A549 (cell line): Measurements from ENCODE around the gene CELF4.

Experiments used
- BHLHE40 ChIP-seq: IDR thresholded peaks from 2 replicates; pipeline ENCODE4 v1.6.1; 2012; ENCODE audit warnings: low read depth, low read length, inconsistent platforms
- CEBPB ChIP-seq, 2 experiments: fragments of >200 bp in 1 of 2; sonication (Bioruptor Twin) in 1 of 2; formaldehyde crosslinking in 1 of 2; IDR thresholded peaks; 2 replicates each; pipeline ENCODE4 v1.6.1; 2012 to 2016
- CHD2 ChIP-seq: fragments of 150-350 bp; IDR thresholded peaks from 2 replicates; pipeline ENCODE4 v1.6.1; 2014; ENCODE audit warnings: low read length; ENCODE audit not compliant: partially characterized antibody
- CTCF ChIP-seq: fragments of >200 bp; sonication (Bioruptor Twin); formaldehyde crosslinking; IDR thresholded peaks from 3 replicates; pipeline ENCODE4 v1.5.1; 2016
- E2F6 ChIP-seq: IDR thresholded peaks from 2 replicates; pipeline ENCODE4 v1.6.1; 2012; ENCODE audit warnings: low read depth, borderline replicate concordance
- ESRRA ChIP-seq: fragments of 150-350 bp; IDR thresholded peaks from 2 replicates; pipeline ENCODE4 v1.6.1; 2014; ENCODE audit warnings: mild to moderate bottlenecking, low read length, borderline replicate concordance
- JUN ChIP-seq, 2 experiments: fragments of >200 bp; sonication (Bioruptor Twin); formaldehyde crosslinking; IDR thresholded peaks; 2 replicates in 1 of 2; 3 replicates in 1 of 2; pipeline ENCODE4 v1.6.1; 2016 to 2017
- PHF8 ChIP-seq: fragments of 200-600 bp; sonication (generic); IDR thresholded peaks from 2 replicates; pipeline ENCODE4 v1.6.1; 2016; ENCODE audit warnings: low read depth, mild to moderate bottlenecking, antibody characterized with exemption, moderate library complexity, borderline replicate concordance
- POLR2A ChIP-seq: IDR thresholded peaks from 2 replicates; pipeline ENCODE4 v1.6.1; 2012; ENCODE audit warnings: mild to moderate bottlenecking, low read length
- SREBF2 ChIP-seq: fragments of 450-650 bp; IDR thresholded peaks from 2 replicates; pipeline ENCODE4 v1.6.1; 2014; ENCODE audit warnings: mild to moderate bottlenecking, moderate library complexity
- TF ChIP-seq, protein P1 (sequence below): fragments of 450-650 bp; IDR thresholded peaks from 2 replicates; pipeline ENCODE4 v1.6.1; 2014; ENCODE audit warnings: antibody characterized with exemption

DNA sequence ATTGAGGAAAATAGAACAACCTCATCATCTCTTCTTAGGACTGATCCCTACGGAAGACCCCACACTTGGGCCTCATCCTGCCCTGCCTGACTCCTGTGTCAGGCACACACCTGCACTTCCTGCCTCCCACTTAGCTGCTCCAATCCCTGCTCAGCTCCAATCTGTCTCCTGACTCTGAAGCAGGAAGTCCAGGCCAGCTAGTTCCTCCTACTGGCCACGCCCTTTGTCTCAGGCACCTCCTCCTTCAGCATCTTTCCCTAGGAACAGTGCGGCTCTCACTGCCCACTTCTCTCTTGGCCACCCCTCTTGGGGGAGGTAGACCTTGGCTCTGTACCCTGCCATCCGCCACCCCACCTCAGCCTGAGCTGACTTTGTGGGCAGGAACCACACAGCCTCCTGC lies 135.8 kb downstream of the CELF4 start:
- TF ChIP-seq JUN (IDR thresholded peaks at IDR 0.05) (no peak), CHD2 (no peak), POLR2A (no peak), CEBPB (IDR thresholded peaks at IDR 0.05) (no peak), BHLHE40 (no peak), CTCF (no peak), ESRRA (no peak), PHF8 (no peak), E2F6 (no peak), SREBF2 (no peak)
- TF ChIP-seq, protein P1, sequence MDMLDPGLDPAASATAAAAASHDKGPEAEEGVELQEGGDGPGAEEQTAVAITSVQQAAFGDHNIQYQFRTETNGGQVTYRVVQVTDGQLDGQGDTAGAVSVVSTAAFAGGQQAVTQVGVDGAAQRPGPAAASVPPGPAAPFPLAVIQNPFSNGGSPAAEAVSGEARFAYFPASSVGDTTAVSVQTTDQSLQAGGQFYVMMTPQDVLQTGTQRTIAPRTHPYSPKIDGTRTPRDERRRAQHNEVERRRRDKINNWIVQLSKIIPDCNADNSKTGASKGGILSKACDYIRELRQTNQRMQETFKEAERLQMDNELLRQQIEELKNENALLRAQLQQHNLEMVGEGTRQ: no peak
